K562 (cell line): ENCODE results near the gene NTF4. TPM values are rescaled to one million over a fixed set of nuclear protein-coding genes. Genes with fewer than 3 reads are reported as not detected.

Experiments
- CTCFL ChIP-seq: IDR thresholded peaks from 2 replicates; pipeline ENCODE4 v1.6.1; 2011; ENCODE audit warnings: borderline replicate concordance, low read depth, mild to moderate bottlenecking, moderate library complexity, low read length; ENCODE audit not compliant: insufficient read depth, poor library complexity, severe bottlenecking
- CXXC5 ChIP-seq: fragments of 250-450 bp; sonication (Bioruptor Pico); IDR thresholded peaks from 2 replicates; pipeline ENCODE4 v1.8.0; 2022; ENCODE audit warnings: inconsistent platforms, mild to moderate bottlenecking, moderate library complexity
- DEAF1 ChIP-seq: fragments of 450-650 bp; formaldehyde crosslinking; IDR thresholded peaks from 2 replicates; pipeline ENCODE4 v1.4.0; 2020; ENCODE audit warnings: mild to moderate bottlenecking, moderate library complexity
- E2F8 ChIP-seq: fragments of 450-650 bp; IDR thresholded peaks from 2 replicates; pipeline ENCODE4 v1.7.1; 2018; ENCODE audit warnings: mild to moderate bottlenecking, low read depth; ENCODE audit not compliant: partially characterized antibody
- HCFC1 ChIP-seq: IDR thresholded peaks from 2 replicates; pipeline ENCODE4 v1.6.1; 2012; ENCODE audit warnings: low read depth, low read length, improper control_type of control experiment
- HMBOX1 ChIP-seq: sonication (generic); IDR thresholded peaks from 2 replicates; pipeline ENCODE4 v1.6.1; 2016
- ILK ChIP-seq: fragments of 450-650 bp; IDR thresholded peaks from 2 replicates; pipeline ENCODE4 v1.6.1; 2016; ENCODE audit warnings: missing genetic modification characterization, low read depth, mild to moderate bottlenecking, missing compliant biosample characterization, moderate library complexity, borderline replicate concordance
- MTA3 ChIP-seq: fragments of 450-650 bp; formaldehyde crosslinking; IDR thresholded peaks from 2 replicates; pipeline ENCODE4 v1.6.1; 2017; ENCODE audit warnings: mild to moderate bottlenecking, borderline replicate concordance
- RB1 ChIP-seq: fragments of 450-650 bp; IDR thresholded peaks from 2 replicates; pipeline ENCODE4 v1.6.1; 2017; ENCODE audit warnings: low read depth, mild to moderate bottlenecking
- RBFOX2 ChIP-seq: fragments of 200-400 bp; formaldehyde crosslinking; IDR thresholded peaks from 2 replicates; pipeline ENCODE4 v1.6.1; 2017; ENCODE audit warnings: low read depth, mild to moderate bottlenecking, low read length, moderate library complexity
- RCOR1 ChIP-seq, 2 experiments: IDR thresholded peaks; 2 replicates each; pipeline ENCODE4 v1.6.1; 2012; ENCODE audit warnings: low read depth in 2 of 2, low read length in 2 of 2, borderline replicate concordance in 1 of 2, improper control_type of control experiment in 1 of 2
- SMAD4 ChIP-seq: fragments of 250-450 bp; sonication (Bioruptor Pico); conservative IDR thresholded peaks from 2 replicates; pipeline ENCODE4 v1.8.0; 2021; ENCODE audit warnings: inconsistent platforms, mild to moderate bottlenecking, moderate library complexity
- TCF7L2 ChIP-seq: fragments of 150-350 bp; IDR thresholded peaks from 2 replicates; pipeline ENCODE4 v1.6.1; 2016; ENCODE audit warnings: low read depth, mild to moderate bottlenecking, low read length, moderate library complexity
- TFAP4 ChIP-seq: sonication (generic); formaldehyde crosslinking; IDR thresholded peaks from 2 replicates; pipeline ENCODE4 v1.8.0; 2022; ENCODE audit warnings: missing genetic modification reagents, mild to moderate bottlenecking, moderate library complexity, borderline replicate concordance
- YY1 ChIP-seq, 3 experiments: IDR thresholded peaks; 2 replicates each; pipeline ENCODE4 v1.6.1; 2011; ENCODE audit warnings: low read length in 2 of 3, mild to moderate bottlenecking in 2 of 3, moderate library complexity in 2 of 3, borderline replicate concordance in 1 of 3, control low read depth in 1 of 3, low read depth in 1 of 3; ENCODE audit not compliant: insufficient read depth in 3 of 3, insufficient replicate concordance in 2 of 3, control insufficient read depth in 1 of 3, insufficient read length in 1 of 3; ENCODE audit errors: extremely low read depth in 1 of 3
- ZFX ChIP-seq: sonication (generic); formaldehyde crosslinking; IDR thresholded peaks from 2 replicates; pipeline ENCODE4 v1.8.0; 2022; ENCODE audit warnings: mild to moderate bottlenecking, missing genetic modification reagents, moderate library complexity
- polyA plus RNA-seq, 8 experiments: library from polyadenylated mRNA; depleted of rRNA in 4 of 8; stranded (reverse) in 5 of 8; unstranded in 3 of 8; fragments of >200 nt; fragmentation: Nextera tagmentation in 2 of 8; fragmentation: Illumina TruSeq in 1 of 8; extraction: Ambion mirVana in 2 of 8; extraction: Trizol in 1 of 8; gene quantifications; 2 replicates each; pipeline versions ENCODE4 v1.2.1 to v1.2.3, GENCODE V29; 2011 to 2014; ENCODE audit warnings: inconsistent platforms in 1 of 8, missing spikeins in 1 of 8
- total RNA-seq, 7 experiments: library from RNA; depleted of rRNA in 6 of 7; stranded (reverse); fragments of >200 nt in 6 of 7; fragmentation: Illumina TruSeq in 2 of 7; extraction: Trizol in 2 of 7; gene quantifications; 2 replicates each; pipeline versions ENCODE4 v1.2.1 to v1.2.3, GENCODE V29; 2011 to 2021; ENCODE audit warnings: low replicate concordance in 1 of 7

NTF4 gene
- total and polyA plus RNA-seq, 9 of the 15 experiments (the other 6 are each of a cell fraction or from before 2014, with no cell fraction given) = not detected

GRCh38 chr19:49056101-49056901 lies 8.3 kb downstream of the NTF4 start (continued):
- TF ChIP-seq E2F8 = no peak
- TF ChIP-seq SMAD4 (CRISPR knock-in tag) = peak; percentile 69
- 0 out of 4 replicates have a peak, but pooled peaks of 1 of the 2 experiments have one; percentile 34 for TF ChIP-seq RCOR1 (IDR thresholded peaks at IDR 0.05; ENCODE audit: borderline replicate concordance in 1 of 2, low read depth in 2 of 2, low read length in 2 of 2)
- TF ChIP-seq DEAF1 = no peak
- TF ChIP-seq HMBOX1 = no peak
- 0 out of 2 replicates have a peak, but pooled peaks have one; percentile 20 for TF ChIP-seq HCFC1
- TF ChIP-seq MTA3 = peak; percentile 64; the same call in 1 of the 2 replicates
- peak; percentile 37; the same call in 1 of the 2 replicates for TF ChIP-seq RB1
- TF ChIP-seq RBFOX2 = peak; percentile 38; the same call in 1 of the 2 replicates
- peak; percentile 50; the same call in 1 of the 2 replicates for TF ChIP-seq TFAP4
- TF ChIP-seq CTCFL = peak; percentile 89
- no peak for TF ChIP-seq ILK
- TF ChIP-seq ZFX (CRISPR knock-in tag) = peak; percentile 21; the same call in 1 of the 2 replicates
- peak in 1 of 3 experiments; percentile 5 for TF ChIP-seq YY1 (IDR thresholded peaks at IDR 0.05; ENCODE audit: borderline replicate concordance in 1 of 3, control insufficient read depth in 1 of 3, extremely low read depth in 1 of 3, insufficient read depth in 3 of 3, insufficient read length in 1 of 3, insufficient replicate concordance in 2 of 3, low read depth in 1 of 3, low read length in 2 of 3)
- TF ChIP-seq CXXC5 (CRISPR knock-in tag) = peak; percentile 64
- no peak for TF ChIP-seq TCF7L2
